HepG2 (cell line): ENCODE data around the gene TIPRL. TPM values are rescaled to one million over a fixed set of nuclear protein-coding genes. Genes with fewer than 3 reads are reported as not detected.

Experiments
- FOSL1 ChIP-seq: sonication (generic); formaldehyde crosslinking; IDR thresholded peaks from 2 replicates; pipeline ENCODE4 v1.9.0; 2021; ENCODE audit warnings: missing genetic modification reagents, borderline replicate concordance
- HIVEP1 ChIP-seq: sonication (generic); formaldehyde crosslinking; IDR thresholded peaks from 2 replicates; pipeline ENCODE4 v1.4.0; 2020; ENCODE audit warnings: mild to moderate bottlenecking, missing genetic modification reagents
- MED1 ChIP-seq: sonication (generic); formaldehyde crosslinking; IDR thresholded peaks from 2 replicates; pipeline ENCODE4 v1.4.0; 2020; ENCODE audit warnings: missing genetic modification reagents
- NPAS2 ChIP-seq: sonication (generic); formaldehyde crosslinking; IDR thresholded peaks from 2 replicates; pipeline ENCODE4 v1.8.0; 2022; ENCODE audit warnings: mild to moderate bottlenecking, missing genetic modification reagents, borderline replicate concordance
- RFXANK ChIP-seq: IDR thresholded peaks from 2 replicates; pipeline ENCODE4 v1.6.1; 2016
- SIN3A ChIP-seq: IDR thresholded peaks from 2 replicates; pipeline ENCODE4 v1.6.1; 2011; ENCODE audit warnings: low read depth, mild to moderate bottlenecking, control low read depth, low read length, borderline replicate concordance
- SMYD3 ChIP-seq: sonication (generic); formaldehyde crosslinking; IDR thresholded peaks from 2 replicates; pipeline ENCODE4 v1.8.1; 2023; ENCODE audit warnings: mild to moderate bottlenecking, missing genetic modification reagents
- STAT5B ChIP-seq: sonication (generic); formaldehyde crosslinking; IDR thresholded peaks from 2 replicates; pipeline ENCODE4 v1.4.0; 2020; ENCODE audit warnings: missing genetic modification reagents
- TBX2 ChIP-seq: sonication (generic); formaldehyde crosslinking; IDR thresholded peaks from 2 replicates; pipeline ENCODE4 v1.5.0; 2020; ENCODE audit warnings: missing genetic modification reagents, mild to moderate bottlenecking, borderline replicate concordance
- TCF7L2 ChIP-seq: IDR thresholded peaks from 2 replicates; pipeline ENCODE4 v1.6.1; 2011; ENCODE audit warnings: mild to moderate bottlenecking, low read depth, low read length, moderate library complexity
- ZNF207 ChIP-seq: fragments of 450-650 bp; IDR thresholded peaks from 2 replicates; pipeline ENCODE4 v1.6.1; 2016; ENCODE audit warnings: antibody characterized with exemption, borderline replicate concordance
- ZNF333 ChIP-seq: sonication (generic); formaldehyde crosslinking; IDR thresholded peaks from 2 replicates; pipeline ENCODE4 v1.4.0; 2020; ENCODE audit warnings: mild to moderate bottlenecking, missing genetic modification reagents, borderline replicate concordance
- ZNF501 ChIP-seq: sonication (generic); formaldehyde crosslinking; IDR thresholded peaks from 2 replicates; pipeline ENCODE4 v1.5.1; 2020; ENCODE audit warnings: mild to moderate bottlenecking, moderate library complexity, missing genetic modification reagents
- ZNF7 ChIP-seq: IDR thresholded peaks from 2 replicates; pipeline ENCODE4 v1.6.1; 2016; ENCODE audit warnings: missing biosample characterization, missing genetic modification reagents
- ZNF816 ChIP-seq: sonication (generic); formaldehyde crosslinking; IDR thresholded peaks from 2 replicates; pipeline ENCODE4 v1.8.0; 2022; ENCODE audit warnings: missing genetic modification reagents, mild to moderate bottlenecking, borderline replicate concordance
- ZSCAN30 ChIP-seq: sonication (generic); formaldehyde crosslinking; IDR thresholded peaks from 2 replicates; pipeline ENCODE4 v1.5.0; 2020; ENCODE audit warnings: mild to moderate bottlenecking, missing genetic modification reagents
- polyA plus RNA-seq, 8 experiments: library from polyadenylated mRNA; depleted of rRNA in 3 of 8; stranded (reverse) in 7 of 8; unstranded in 1 of 8; fragments of >200 nt; fragmentation: Illumina TruSeq in 4 of 8; extraction: Trizol in 4 of 8; gene quantifications; 2 replicates each; pipeline versions ENCODE4 v1.2.1 to v1.2.3, GENCODE V29; 2011 to 2016; ENCODE audit warnings: low read depth in 4 of 8, missing spikeins in 1 of 8, mixed read lengths in 1 of 8; ENCODE audit not compliant: insufficient read depth in 1 of 8
- total RNA-seq, 5 experiments: library from RNA; depleted of rRNA; stranded (reverse); fragments of >200 nt; fragmentation: Illumina TruSeq; extraction: Trizol; gene quantifications; 2 replicates each; pipeline ENCODE4 v1.2.3, GENCODE V29; 2016; ENCODE audit warnings: low read depth in 1 of 5
- TF ChIP-seq, protein P1 (sequence below): sonication (generic); formaldehyde crosslinking; IDR thresholded peaks from 2 replicates; pipeline ENCODE4 v1.4.0; 2020; ENCODE audit warnings: missing genetic modification reagents
- TF ChIP-seq, protein P2 (sequence below): sonication (generic); formaldehyde crosslinking; IDR thresholded peaks from 2 replicates; pipeline ENCODE4 v1.9.0; 2022; ENCODE audit warnings: missing genetic modification reagents, mild to moderate bottlenecking, borderline replicate concordance
- TF ChIP-seq, protein P3 (sequence below), 2 experiments: sonication (generic) in 1 of 2; formaldehyde crosslinking in 1 of 2; IDR thresholded peaks; 2 replicates each; pipeline versions ENCODE4 v1.4.0 to v1.6.1; 2018 to 2020; ENCODE audit warnings: missing genetic modification reagents in 2 of 2, borderline replicate concordance in 1 of 2, low read depth in 1 of 2, mild to moderate bottlenecking in 1 of 2, missing biosample characterization in 1 of 2

The TIPRL gene
- total and polyA plus RNA-seq, 2 of the 13 experiments (the other 11 are each of a cell fraction or from before 2014, with no cell fraction given) = 10.1 to 22.8 TPM

DNA sequence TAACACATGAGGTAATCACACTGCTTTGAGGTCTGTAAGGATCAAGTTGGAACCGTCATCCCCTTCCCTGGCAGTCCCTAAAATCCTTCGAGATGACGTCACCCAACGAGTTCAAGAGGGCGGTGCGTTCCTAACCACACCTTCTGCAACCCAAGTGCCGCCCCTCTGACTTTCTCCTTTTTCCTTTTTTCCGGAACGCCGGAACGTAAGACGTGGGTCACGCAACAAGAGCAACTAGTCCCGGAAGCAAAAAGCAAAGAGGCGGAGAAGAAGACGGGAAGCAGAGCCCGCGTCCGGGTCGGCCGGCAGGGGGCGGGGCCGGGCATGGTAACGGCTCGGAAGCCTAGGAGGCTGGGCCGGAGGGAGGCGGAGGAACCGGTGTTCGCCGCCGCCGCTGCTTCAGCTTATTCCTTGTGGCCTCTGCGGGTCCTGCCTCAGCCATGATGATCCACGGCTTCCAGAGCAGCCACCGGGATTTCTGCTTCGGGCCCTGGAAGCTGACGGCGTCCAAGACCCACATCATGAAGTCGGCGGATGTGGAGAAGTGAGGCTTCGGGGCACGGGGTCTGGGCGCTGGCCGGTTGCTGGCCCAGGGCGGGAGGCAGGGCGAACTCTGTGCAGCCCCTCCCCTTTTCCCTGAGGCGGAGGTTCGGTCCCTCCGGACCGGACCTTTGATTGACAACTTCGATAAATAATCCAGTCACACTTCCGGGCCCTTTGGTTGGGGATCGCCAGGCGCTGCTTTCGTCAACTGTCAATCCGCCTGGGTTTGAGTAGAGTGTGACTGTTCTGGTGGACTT lies at the start of gene TIPRL (continued):
- TF ChIP-seq, protein P1, sequence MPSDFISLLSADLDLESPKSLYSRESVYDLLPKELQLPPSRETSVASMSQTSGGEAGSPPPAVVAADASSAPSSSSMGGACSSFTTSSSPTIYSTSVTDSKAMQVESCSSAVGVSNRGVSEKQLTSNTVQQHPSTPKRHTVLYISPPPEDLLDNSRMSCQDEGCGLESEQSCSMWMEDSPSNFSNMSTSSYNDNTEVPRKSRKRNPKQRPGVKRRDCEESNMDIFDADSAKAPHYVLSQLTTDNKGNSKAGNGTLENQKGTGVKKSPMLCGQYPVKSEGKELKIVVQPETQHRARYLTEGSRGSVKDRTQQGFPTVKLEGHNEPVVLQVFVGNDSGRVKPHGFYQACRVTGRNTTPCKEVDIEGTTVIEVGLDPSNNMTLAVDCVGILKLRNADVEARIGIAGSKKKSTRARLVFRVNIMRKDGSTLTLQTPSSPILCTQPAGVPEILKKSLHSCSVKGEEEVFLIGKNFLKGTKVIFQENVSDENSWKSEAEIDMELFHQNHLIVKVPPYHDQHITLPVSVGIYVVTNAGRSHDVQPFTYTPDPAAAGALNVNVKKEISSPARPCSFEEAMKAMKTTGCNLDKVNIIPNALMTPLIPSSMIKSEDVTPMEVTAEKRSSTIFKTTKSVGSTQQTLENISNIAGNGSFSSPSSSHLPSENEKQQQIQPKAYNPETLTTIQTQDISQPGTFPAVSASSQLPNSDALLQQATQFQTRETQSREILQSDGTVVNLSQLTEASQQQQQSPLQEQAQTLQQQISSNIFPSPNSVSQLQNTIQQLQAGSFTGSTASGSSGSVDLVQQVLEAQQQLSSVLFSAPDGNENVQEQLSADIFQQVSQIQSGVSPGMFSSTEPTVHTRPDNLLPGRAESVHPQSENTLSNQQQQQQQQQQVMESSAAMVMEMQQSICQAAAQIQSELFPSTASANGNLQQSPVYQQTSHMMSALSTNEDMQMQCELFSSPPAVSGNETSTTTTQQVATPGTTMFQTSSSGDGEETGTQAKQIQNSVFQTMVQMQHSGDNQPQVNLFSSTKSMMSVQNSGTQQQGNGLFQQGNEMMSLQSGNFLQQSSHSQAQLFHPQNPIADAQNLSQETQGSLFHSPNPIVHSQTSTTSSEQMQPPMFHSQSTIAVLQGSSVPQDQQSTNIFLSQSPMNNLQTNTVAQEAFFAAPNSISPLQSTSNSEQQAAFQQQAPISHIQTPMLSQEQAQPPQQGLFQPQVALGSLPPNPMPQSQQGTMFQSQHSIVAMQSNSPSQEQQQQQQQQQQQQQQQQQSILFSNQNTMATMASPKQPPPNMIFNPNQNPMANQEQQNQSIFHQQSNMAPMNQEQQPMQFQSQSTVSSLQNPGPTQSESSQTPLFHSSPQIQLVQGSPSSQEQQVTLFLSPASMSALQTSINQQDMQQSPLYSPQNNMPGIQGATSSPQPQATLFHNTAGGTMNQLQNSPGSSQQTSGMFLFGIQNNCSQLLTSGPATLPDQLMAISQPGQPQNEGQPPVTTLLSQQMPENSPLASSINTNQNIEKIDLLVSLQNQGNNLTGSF (CRISPR knock-in tag) = no peak
- TF ChIP-seq SMYD3 = no peak
- no peak for TF ChIP-seq ZNF207
- no peak for TF ChIP-seq STAT5B
- no peak; the same call in 1 of the 2 replicates for TF ChIP-seq ZNF333 (CRISPR knock-in tag)
- TF ChIP-seq ZNF816 (CRISPR knock-in tag) = peak; percentile 89
- TF ChIP-seq, protein P2, sequence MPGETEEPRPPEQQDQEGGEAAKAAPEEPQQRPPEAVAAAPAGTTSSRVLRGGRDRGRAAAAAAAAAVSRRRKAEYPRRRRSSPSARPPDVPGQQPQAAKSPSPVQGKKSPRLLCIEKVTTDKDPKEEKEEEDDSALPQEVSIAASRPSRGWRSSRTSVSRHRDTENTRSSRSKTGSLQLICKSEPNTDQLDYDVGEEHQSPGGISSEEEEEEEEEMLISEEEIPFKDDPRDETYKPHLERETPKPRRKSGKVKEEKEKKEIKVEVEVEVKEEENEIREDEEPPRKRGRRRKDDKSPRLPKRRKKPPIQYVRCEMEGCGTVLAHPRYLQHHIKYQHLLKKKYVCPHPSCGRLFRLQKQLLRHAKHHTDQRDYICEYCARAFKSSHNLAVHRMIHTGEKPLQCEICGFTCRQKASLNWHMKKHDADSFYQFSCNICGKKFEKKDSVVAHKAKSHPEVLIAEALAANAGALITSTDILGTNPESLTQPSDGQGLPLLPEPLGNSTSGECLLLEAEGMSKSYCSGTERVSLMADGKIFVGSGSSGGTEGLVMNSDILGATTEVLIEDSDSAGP (CRISPR knock-in tag) = peak; percentile 88; the same call in 1 of the 2 replicates
- TF ChIP-seq ZSCAN30 (CRISPR knock-in tag) = no peak
- peak; percentile 74 for TF ChIP-seq TBX2 (CRISPR knock-in tag)
- 0 out of 2 replicates have a peak, but pooled peaks have one; percentile 19 for TF ChIP-seq ZNF501
- TF ChIP-seq SIN3A = no peak
- TF ChIP-seq, protein P3, sequence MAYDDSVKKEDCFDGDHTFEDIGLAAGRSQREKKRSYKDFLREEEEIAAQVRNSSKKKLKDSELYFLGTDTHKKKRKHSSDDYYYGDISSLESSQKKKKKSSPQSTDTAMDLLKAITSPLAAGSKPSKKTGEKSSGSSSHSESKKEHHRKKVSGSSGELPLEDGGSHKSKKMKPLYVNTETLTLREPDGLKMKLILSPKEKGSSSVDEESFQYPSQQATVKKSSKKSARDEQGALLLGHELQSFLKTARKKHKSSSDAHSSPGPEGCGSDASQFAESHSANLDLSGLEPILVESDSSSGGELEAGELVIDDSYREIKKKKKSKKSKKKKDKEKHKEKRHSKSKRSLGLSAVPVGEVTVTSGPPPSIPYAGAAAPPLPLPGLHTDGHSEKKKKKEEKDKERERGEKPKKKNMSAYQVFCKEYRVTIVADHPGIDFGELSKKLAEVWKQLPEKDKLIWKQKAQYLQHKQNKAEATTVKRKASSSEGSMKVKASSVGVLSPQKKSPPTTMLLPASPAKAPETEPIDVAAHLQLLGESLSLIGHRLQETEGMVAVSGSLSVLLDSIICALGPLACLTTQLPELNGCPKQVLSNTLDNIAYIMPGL (CRISPR knock-in tag; IDR thresholded peaks at IDR 0.05; ENCODE audit: borderline replicate concordance in 1 of 2, low read depth in 1 of 2) = peak; percentile 90 to 91
- peak; percentile 65; the same call in 1 of the 2 replicates for TF ChIP-seq MED1 (CRISPR knock-in tag)
- TF ChIP-seq RFXANK (CRISPR knock-in tag) = no peak
- TF ChIP-seq HIVEP1 (CRISPR knock-in tag) = no peak
- no peak for TF ChIP-seq NPAS2
- TF ChIP-seq ZNF7 (CRISPR knock-in tag) = no peak
- TF ChIP-seq FOSL1 (CRISPR knock-in tag) = no peak
- TF ChIP-seq TCF7L2 = no peak
